ENCODE results near the gene LPGAT1. TPM values are rescaled to one million over a fixed set of nuclear protein-coding genes. Genes with fewer than 3 reads are reported as not detected.

LPGAT1 gene
- total and polyA plus RNA-seq, 11 donors = 5.6 to 40.0 (median 25.0) TPM

DNA sequence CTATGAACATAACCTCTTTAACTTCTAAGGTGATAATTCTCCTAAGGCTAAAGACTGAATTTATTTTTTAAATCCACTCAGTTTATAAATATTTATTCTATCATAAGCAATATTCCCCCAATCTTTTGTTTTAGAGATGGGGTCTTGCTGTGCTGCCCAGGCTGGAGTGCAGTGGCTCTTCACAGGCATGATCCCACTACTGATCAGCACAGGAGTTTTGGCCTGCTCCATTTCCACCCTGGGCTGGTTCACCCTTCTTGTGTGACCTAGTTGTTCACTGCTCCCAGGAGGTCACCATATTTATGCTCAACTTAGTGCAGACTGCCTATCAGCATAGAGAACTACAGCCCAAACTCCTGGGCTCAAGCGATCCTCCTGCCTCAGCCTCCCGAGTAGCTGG is 38.6 kb downstream of the LPGAT1 start:
- no peak for TF ChIP-seq POLR2A (IDR thresholded peaks at IDR 0.05)
- peak in 1 of 12 donors; percentile 3 for TF ChIP-seq CTCF (IDR thresholded peaks at IDR 0.05)
- ATAC-seq = no peak
- Histone ChIP-seq H3K27ac (no peak overlapping the region), H3K4me1 (no peaks in the 10 kb centered on the region), H3K9me3 (no peaks in the 10 kb centered on the region), H3K36me3 (peaks cover 0 to 79% (median 54%) of the 10 kb centered on the region in 9 donors), H3K27me3 (no peaks in the 10 kb centered on the region), H3K4me3 (no peak overlapping the region)
- DNase-seq = no peak
- 94 to 99% (median 96%) methylated on average over 2 of the region's 2 CpGs for WGBS, 4 donors
- intact Hi-C loops (cut with DNase I) = no loop called here

- H3K9me3 ChIP-seq = no peaks in the 10 kb centered on the region
- no peak overlapping the region for H3K4me3 ChIP-seq
- H3K36me3 ChIP-seq = peaks cover 0 to 86% (median 58%) of the 10 kb centered on the region in 9 donors
- ATAC-seq (no peak), DNase-seq (no peak)
- H3K27ac ChIP-seq = no peak overlapping the region
- H3K4me1 ChIP-seq = no peaks in the 10 kb centered on the region
- intact Hi-C loops (cut with DNase I) = loop anchor here in 1 of 10 donors (5.0 kb wide), 1 partner anchor 42 kb away; the partner anchor contains the start of gene LPGAT1
- TF ChIP-seq POLR2A (IDR thresholded peaks at IDR 0.05) = no peak
- TF ChIP-seq CTCF (IDR thresholded peaks at IDR 0.05) = no peak
- WGBS, 4 donors = 90 to 95% (median 92%) methylated on average over 11 of the region's 11 CpGs
- H3K27me3 ChIP-seq = no peaks in the 10 kb centered on the region
These were observed 40.7 kb downstream of the LPGAT1 start for GRCh38 chr1:211789641-211790464.

- peaks cover 0 to 8% (median 4%) of the 10 kb centered on the region in 12 donors for H3K4me1 ChIP-seq
- DNase-seq (no peak), ATAC-seq (no peak)
- 62 to 86% (median 80%) methylated on average over 4 of the region's 4 CpGs for WGBS, 4 donors
- H3K27me3 ChIP-seq = no peaks in the 10 kb centered on the region
- peaks cover 0 to 85% (median 58%) of the 10 kb centered on the region in 9 donors for H3K36me3 ChIP-seq
- H3K9me3 ChIP-seq = no peaks in the 10 kb centered on the region
- TF ChIP-seq CTCF (IDR thresholded peaks at IDR 0.05) (no peak), POLR2A (IDR thresholded peaks at IDR 0.05) (no peak)
- no peak overlapping the region for H3K27ac ChIP-seq
- intact Hi-C loops (cut with DNase I) = loop anchor here in 1 of 10 donors (5.0 kb wide), 1 partner anchor 44 kb away; the partner anchor contains the start of gene LPGAT1
- no peak overlapping the region for H3K4me3 ChIP-seq
These were observed 41.9 kb downstream of the LPGAT1 start for GRCh38 chr1:211788626-211789025.

GRCh38 chr1:211783897-211784296 is 46.7 kb downstream of the LPGAT1 start:
- intact Hi-C loops (cut with DNase I) = no loop called here
- Histone ChIP-seq H3K4me1 (peaks cover 0 to 21% (median 10%) of the 10 kb centered on the region in 12 donors), H3K4me3 (no peak overlapping the region), H3K9me3 (no peaks in the 10 kb centered on the region), H3K27ac (peak overlapping the region in 1 of 12 donors; percentile 3), H3K27me3 (no peaks in the 10 kb centered on the region), H3K36me3 (peaks cover 0 to 52% (median 26%) of the 10 kb centered on the region in 9 donors)
- ATAC-seq (no peak), DNase-seq (no peak)
- 19 to 38% (median 26%) methylated on average over 1 of the region's 1 CpG for WGBS, 4 donors
- no peak for TF ChIP-seq POLR2A (IDR thresholded peaks at IDR 0.05)
- no peak for TF ChIP-seq CTCF (IDR thresholded peaks at IDR 0.05)

Measured in heart left ventricle (tissue), 16 donors.